Kidney (tissue), 14 donors: ENCODE results near the gene DDX47. TPM values are rescaled to one million over a fixed set of nuclear protein-coding genes. Genes with fewer than 3 reads are reported as not detected.
"Not testable (repeated sequence)": the region's sequence is repeated elsewhere in the genome, so short reads cannot be mapped to it uniquely, and the experiment has no call there.

Source experiments
- DNase-seq, 5 donors: peaks; one replicate each; pipeline ENCODE4 v3.0.0-alpha.2; 2013 to 2020
- FAIRE-seq: peaks from 2 replicates; lab custom pipeline; 2012; peaks lifted over from hg19 to GRCh38; lab: Jason Lieb, UNC
- H3K27ac ChIP-seq, 2 donors: one replicate each; pipeline ENCODE4 v1.7.0; 2013; ENCODE audit warnings: low read depth in 2 of 2, low read length in 2 of 2, inconsistent platforms in 1 of 2
- H3K27me3 ChIP-seq: one replicate; pipeline ENCODE4 v1.7.1; 2013; ENCODE audit warnings: low read length, inconsistent platforms; ENCODE audit not compliant: control insufficient read depth, insufficient read depth
- H3K36me3 ChIP-seq, 3 donors: one replicate each; pipeline versions ENCODE4 v1.7.0 to v1.7.1; 2013; ENCODE audit warnings: low read length in 3 of 3, control low read depth in 1 of 3, inconsistent platforms in 1 of 3; ENCODE audit not compliant: insufficient read depth in 3 of 3, control insufficient read depth in 2 of 3
- H3K4me1 ChIP-seq, 3 donors: one replicate each; pipeline versions ENCODE4 v1.7.0 to v1.7.1; 2013; ENCODE audit warnings: low read length in 3 of 3, inconsistent platforms in 1 of 3, low read depth in 1 of 3; ENCODE audit not compliant: control insufficient read depth in 2 of 3, insufficient read depth in 2 of 3
- H3K4me3 ChIP-seq, 3 donors: one replicate each; pipeline versions ENCODE4 v1.7.0 to v1.8.1; 2013; ENCODE audit warnings: low read length in 3 of 3, control low read depth in 1 of 3, inconsistent platforms in 1 of 3
- H3K9ac ChIP-seq, 3 donors: one replicate each; pipeline versions ENCODE4 v1.7.0 to v1.7.1; 2013; ENCODE audit warnings: low read length in 3 of 3, control low read depth in 1 of 3, inconsistent platforms in 1 of 3
- H3K9me3 ChIP-seq, 3 donors: one replicate each; pipeline versions ENCODE4 v1.7.0 to v1.7.1; 2013; ENCODE audit warnings: low read length in 3 of 3, control low read depth in 1 of 3, inconsistent platforms in 1 of 3; ENCODE audit not compliant: control insufficient read depth in 2 of 3, insufficient read depth in 1 of 3
- intact Hi-C: fragments of 100-400 bp; cut with DNase I; formaldehyde crosslinking; loops from one replicate; pipeline ENCODE4 v1.11.1; 2022
- polyA plus RNA-seq: library from polyadenylated mRNA; stranded (reverse); fragments of 350-450 nt; fragmentation: Illumina TruSeq; extraction: RNeasy Lipid Tissue Mini Kit (QIAGEN cat#74804); gene quantifications from one replicate; pipeline ENCODE4 v1.2.3, GENCODE V29; 2014; ENCODE audit warnings: low read depth, low replicate concordance; ENCODE audit not compliant: insufficient read depth
- total RNA-seq: library from RNA; stranded (reverse); fragmentation: NEBNext Ultra II Directional; extraction: Animal tissue kit (Norgen Biotek cat#: 25700); gene quantifications from one replicate; pipeline ENCODE4 v1.2.1, GENCODE V29; 2021
- TF ChIP-seq, protein P1 (sequence below): IDR thresholded peaks from 3 replicates; pipeline ENCODE4 v1.5.1; 2012; ENCODE audit warnings: mild to moderate bottlenecking, moderate library complexity, borderline replicate concordance; ENCODE audit not compliant: insufficient read depth; ENCODE audit errors: extremely low read depth
- donor health status: control.
- donor health status: control.
- donor health status: control.
- donor health status: control.
- donor health status: control.
- donor health status: DM: yes; HTN: yes; CAD: no.
- donor health status: Normal renal cell carcinoma (clear cell type).

Gene DDX47
- total and polyA plus RNA-seq, 2 donors from 2014 or later, result 35.1 to 50.9 TPM

DNA sequence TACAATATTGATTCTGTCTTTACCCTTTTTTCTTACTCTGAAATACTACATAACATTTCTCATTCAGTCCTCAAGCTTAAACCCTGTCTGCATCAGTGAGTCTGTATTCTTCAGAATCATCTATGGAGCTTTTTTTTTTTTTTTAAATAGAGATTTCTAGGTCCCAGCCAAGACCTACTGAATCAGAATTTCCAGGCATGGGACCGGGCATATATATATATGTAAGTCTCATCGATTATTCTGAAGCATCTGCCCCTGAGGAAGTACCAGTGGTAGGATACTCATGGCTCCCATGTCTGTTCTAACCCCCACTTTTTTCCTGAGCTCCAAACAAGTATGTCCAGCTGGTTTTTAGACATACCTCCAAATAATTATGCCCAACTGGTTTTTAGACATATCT lies 6.1 kb downstream of the DDX47 start:
- Histone ChIP-seq H3K27me3 (no peaks in the 10 kb centered on the region), H3K4me3 (no peak overlapping the region), H3K27ac (no peak overlapping the region), H3K9ac (no peak overlapping the region), H3K9me3 (no peaks in the 10 kb centered on the region), H3K4me1 (peaks cover 1 to 4% (median 2%) of the 10 kb centered on the region in 3 donors), H3K36me3 (peaks cover 6 to 44% (median 15%) of the 10 kb centered on the region in 3 donors)
- intact Hi-C loops, result no loop called here
- TF ChIP-seq, protein P1, sequence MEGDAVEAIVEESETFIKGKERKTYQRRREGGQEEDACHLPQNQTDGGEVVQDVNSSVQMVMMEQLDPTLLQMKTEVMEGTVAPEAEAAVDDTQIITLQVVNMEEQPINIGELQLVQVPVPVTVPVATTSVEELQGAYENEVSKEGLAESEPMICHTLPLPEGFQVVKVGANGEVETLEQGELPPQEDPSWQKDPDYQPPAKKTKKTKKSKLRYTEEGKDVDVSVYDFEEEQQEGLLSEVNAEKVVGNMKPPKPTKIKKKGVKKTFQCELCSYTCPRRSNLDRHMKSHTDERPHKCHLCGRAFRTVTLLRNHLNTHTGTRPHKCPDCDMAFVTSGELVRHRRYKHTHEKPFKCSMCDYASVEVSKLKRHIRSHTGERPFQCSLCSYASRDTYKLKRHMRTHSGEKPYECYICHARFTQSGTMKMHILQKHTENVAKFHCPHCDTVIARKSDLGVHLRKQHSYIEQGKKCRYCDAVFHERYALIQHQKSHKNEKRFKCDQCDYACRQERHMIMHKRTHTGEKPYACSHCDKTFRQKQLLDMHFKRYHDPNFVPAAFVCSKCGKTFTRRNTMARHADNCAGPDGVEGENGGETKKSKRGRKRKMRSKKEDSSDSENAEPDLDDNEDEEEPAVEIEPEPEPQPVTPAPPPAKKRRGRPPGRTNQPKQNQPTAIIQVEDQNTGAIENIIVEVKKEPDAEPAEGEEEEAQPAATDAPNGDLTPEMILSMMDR, result no peak
- FAIRE-seq (no peak), DNase-seq (no peak)

DNA sequence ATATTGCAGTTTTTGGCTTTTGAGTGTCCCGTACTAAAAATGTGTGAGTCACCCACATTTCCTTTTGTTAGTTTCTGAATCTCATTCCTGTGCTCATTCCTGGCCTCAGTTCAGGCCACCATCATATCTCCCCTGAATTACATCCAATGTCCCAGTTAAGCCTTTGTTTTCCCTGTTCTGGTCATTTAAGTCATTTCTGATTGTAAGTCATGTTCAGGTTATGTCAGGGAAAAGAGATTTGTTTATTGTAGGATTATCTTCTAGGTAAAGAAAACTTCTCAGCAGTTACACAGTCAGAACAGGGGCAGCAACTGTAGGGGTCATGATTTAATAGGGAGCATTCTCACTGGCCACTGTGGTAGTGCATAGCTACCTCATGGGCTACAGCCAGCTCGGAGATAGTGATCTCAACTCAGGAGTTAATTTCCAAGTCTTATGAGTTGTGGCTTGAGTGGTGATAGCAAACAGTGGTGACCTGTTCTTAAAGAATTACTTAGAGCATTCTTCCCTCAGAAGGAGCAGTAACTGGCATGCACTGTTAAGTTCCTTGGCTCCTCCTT lies 6.7 kb downstream of the DDX47 start:
- H3K36me3 ChIP-seq, result peaks cover 6 to 50% (median 15%) of the 10 kb centered on the region in 3 donors
- peak overlapping the region in 1 of 2 donors; percentile 57 for H3K27ac ChIP-seq
- H3K27me3 ChIP-seq, result no peaks in the 10 kb centered on the region
- FAIRE-seq, result no peak
- intact Hi-C loops, result no loop called here
- TF ChIP-seq, protein P1, result no peak
- H3K4me1 ChIP-seq, result peaks cover 0 to 2% (median 0%) of the 10 kb centered on the region in 3 donors
- H3K4me3 ChIP-seq, result no peak overlapping the region
- DNase-seq, result no peak
- H3K9me3 ChIP-seq, result no peaks in the 10 kb centered on the region
- H3K9ac ChIP-seq, result no peak overlapping the region

DNA sequence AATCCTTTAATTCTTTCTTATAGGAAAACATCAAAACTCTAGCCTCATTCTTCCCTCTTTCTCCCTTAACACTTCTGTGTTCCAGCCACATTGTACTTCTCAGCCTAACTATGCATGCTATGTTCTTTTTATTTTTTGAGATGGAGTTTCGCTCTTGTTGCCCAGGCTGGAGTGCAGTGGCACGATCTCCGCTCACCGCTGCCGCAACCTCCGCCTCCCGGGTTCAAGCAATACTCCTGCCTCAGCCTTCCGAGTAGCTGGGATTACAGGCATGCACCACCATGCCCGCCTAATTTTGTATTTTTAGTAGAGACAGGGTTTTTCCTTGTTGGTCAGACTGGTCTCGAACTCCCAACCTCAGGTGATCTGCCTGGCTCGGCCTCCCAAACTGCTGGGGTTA lies 7.2 kb downstream of the DDX47 start:
- intact Hi-C loops, H3K9me3 ChIP-seq, H3K4me1 ChIP-seq, DNase-seq, H3K4me3 ChIP-seq, H3K27me3 ChIP-seq, H3K27ac ChIP-seq, FAIRE-seq, H3K9ac ChIP-seq: not testable (repeated sequence)
- peaks cover 6 to 51% (median 18%) of the 10 kb centered on the region in 3 donors for H3K36me3 ChIP-seq

DNA sequence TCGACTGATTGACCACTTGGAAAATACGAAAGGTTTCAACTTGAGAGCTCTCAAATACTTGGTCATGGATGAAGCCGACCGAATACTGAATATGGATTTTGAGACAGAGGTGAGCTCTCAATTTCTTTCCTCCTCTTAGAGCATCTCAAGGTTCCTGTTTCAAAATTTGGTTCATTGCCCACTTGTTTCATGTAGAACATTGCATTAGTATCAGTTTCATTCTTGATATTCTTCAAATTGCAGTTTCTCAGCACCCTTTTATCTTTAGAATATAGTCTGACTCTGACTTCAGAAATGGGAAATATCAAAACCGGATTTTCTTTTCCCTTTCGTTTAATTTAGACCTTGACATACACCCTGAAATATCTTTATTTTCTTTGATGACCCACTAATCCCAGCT lies 8.8 kb downstream of the DDX47 start:
- no peak overlapping the region for H3K9ac ChIP-seq
- H3K9me3 ChIP-seq, result no peaks in the 10 kb centered on the region
- H3K27me3 ChIP-seq, result no peaks in the 10 kb centered on the region
- DNase-seq (no peak), FAIRE-seq (no peak)
- no peak overlapping the region for H3K4me3 ChIP-seq
- intact Hi-C loops, result no loop called here
- TF ChIP-seq, protein P1, result no peak
- H3K27ac ChIP-seq, result no peak overlapping the region
- H3K4me1 ChIP-seq, result no peaks in the 10 kb centered on the region
- H3K36me3 ChIP-seq, result peaks cover 4 to 55% (median 24%) of the 10 kb centered on the region in 3 donors
